Peyer's patch (tissue), 4 donors: ENCODE measurements around the gene GPR162.

Experiments used
- CTCF ChIP-seq, 6 experiments: fragments of 450-650 bp in 4 of 6; fragments of 200-600 bp in 2 of 6; sonication (generic) in 1 of 6; IDR thresholded peaks; one replicate each; pipeline ENCODE4 v1.5.1; 2017 to 2019; ENCODE audit warnings: antibody characterized with exemption in 6 of 6, mild to moderate bottlenecking in 3 of 6, moderate library complexity in 1 of 6
- POLR2A ChIP-seq, 2 donors: fragments of 450-650 bp; IDR thresholded peaks; one replicate each; pipeline ENCODE4 v1.5.1; 2017; ENCODE audit warnings: antibody characterized with exemption in 2 of 2, mild to moderate bottlenecking in 2 of 2, moderate library complexity in 2 of 2

DNA sequence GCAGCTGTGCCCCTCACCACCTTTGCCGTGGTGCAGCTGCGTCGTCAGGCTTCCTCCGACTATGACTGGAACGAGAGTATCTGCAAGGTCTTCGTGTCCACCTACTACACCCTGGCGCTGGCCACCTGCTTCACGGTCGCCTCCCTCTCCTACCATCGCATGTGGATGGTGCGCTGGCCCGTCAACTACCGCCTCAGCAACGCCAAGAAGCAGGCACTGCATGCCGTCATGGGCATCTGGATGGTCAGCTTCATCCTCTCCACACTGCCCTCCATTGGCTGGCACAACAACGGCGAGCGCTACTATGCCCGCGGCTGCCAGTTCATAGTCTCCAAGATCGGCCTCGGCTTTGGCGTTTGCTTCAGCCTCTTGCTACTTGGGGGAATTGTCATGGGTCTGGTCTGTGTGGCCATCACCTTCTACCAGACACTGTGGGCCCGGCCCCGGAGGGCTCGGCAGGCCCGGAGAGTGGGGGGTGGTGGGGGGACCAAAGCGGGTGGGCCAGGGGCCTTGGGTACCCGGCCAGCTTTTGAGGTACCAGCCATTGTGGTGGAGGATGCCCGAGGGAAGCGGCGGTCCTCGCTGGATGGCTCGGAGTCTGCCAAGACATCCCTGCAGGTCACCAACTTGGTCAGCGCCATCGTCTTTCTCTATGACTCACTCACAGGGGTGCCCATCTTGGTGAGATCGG is 2.6 kb downstream of the GPR162 start:
- no peak for TF ChIP-seq CTCF (IDR thresholded peaks at IDR 0.05)
- TF ChIP-seq POLR2A (IDR thresholded peaks at IDR 0.05), result no peak
